Small intestine (tissue), 7 donors: ENCODE measurements around the gene FTHL17. TPM values are rescaled to one million over a fixed set of nuclear protein-coding genes. Genes with fewer than 3 reads are reported as not detected.

Source experiments
- DNase-seq, 2 donors: peaks; one replicate each; pipeline versions ENCODE4 v3.0.0 to v3.0.0-alpha.2; 2013
- FAIRE-seq: peaks from 2 replicates; lab custom pipeline; 2012; peaks lifted over from hg19 to GRCh38; lab: Jason Lieb, UNC
- H3K27ac ChIP-seq, 3 donors: one replicate each; pipeline ENCODE4 v1.5.1; 2013; ENCODE audit warnings: low read length in 2 of 3, mild to moderate bottlenecking in 2 of 3, control low read depth in 1 of 3, inconsistent platforms in 1 of 3, low read depth in 1 of 3, moderate library complexity in 1 of 3
- H3K27me3 ChIP-seq, 3 donors: one replicate each; pipeline ENCODE4 v1.6.1; 2013; ENCODE audit warnings: low read length in 3 of 3, inconsistent platforms in 1 of 3; ENCODE audit not compliant: control insufficient read depth in 3 of 3, insufficient read depth in 3 of 3
- H3K36me3 ChIP-seq, 3 donors: one replicate each; pipeline ENCODE4 v1.6.1; 2013; ENCODE audit warnings: low read length in 3 of 3, inconsistent platforms in 1 of 3, low read depth in 1 of 3, mild to moderate bottlenecking in 1 of 3, moderate library complexity in 1 of 3; ENCODE audit not compliant: control insufficient read depth in 3 of 3, insufficient read depth in 2 of 3
- H3K4me1 ChIP-seq, 3 donors: one replicate each; pipeline ENCODE4 v1.6.1; 2013; ENCODE audit warnings: low read length in 2 of 3, inconsistent platforms in 1 of 3, low read depth in 1 of 3, mild to moderate bottlenecking in 1 of 3, moderate library complexity in 1 of 3; ENCODE audit not compliant: control insufficient read depth in 3 of 3, insufficient read depth in 2 of 3
- H3K4me3 ChIP-seq, 3 donors: one replicate each; pipeline ENCODE4 v1.5.1; 2013; ENCODE audit warnings: low read length in 3 of 3, control low read depth in 1 of 3, inconsistent platforms in 1 of 3, low read depth in 1 of 3, mild to moderate bottlenecking in 1 of 3, moderate library complexity in 1 of 3
- H3K9me3 ChIP-seq, 2 donors: one replicate each; pipeline ENCODE4 v1.6.1; 2013; ENCODE audit warnings: low read depth in 1 of 2, low read length in 1 of 2; ENCODE audit not compliant: control insufficient read depth in 2 of 2, insufficient read depth in 1 of 2
- WGBS, 3 donors: extraction: QIAGEN DNeasy Blood & Tissue Kit; methylation state at CpG; one replicate each; pipeline ENCODE4 v1.1.7; 2013; 5-methylcytosine and 5-hydroxymethylcytosine counted together
- polyA plus RNA-seq, 4 donors: library from polyadenylated mRNA; stranded (reverse) in 3 of 4; unstranded in 1 of 4; fragments of 200-250 nt in 3 of 4; fragments of 120-200 nt in 1 of 4; gene quantifications; one replicate each; pipeline versions ENCODE4 v1.2.1 to v1.2.3, GENCODE V29; 2013
- donor health status: healthy with polysubstance abuse.
- donor health status: control.
- donor health status: control.
- donor health status: Bipolar disorder and iron deficiency.
- donor health status: healthy.

Gene FTHL17
- polyA plus RNA-seq, 4 donors, result not detected

- H3K4me3 ChIP-seq, result no peak overlapping the region
- H3K36me3 ChIP-seq, result no peaks in the 10 kb centered on the region
- DNase-seq, result no peak
- no peak overlapping the region for H3K27ac ChIP-seq
- 81 to 100% (median 86%) methylated on average over 1 of the region's 1 CpG for WGBS, 3 donors
- H3K4me1 ChIP-seq, result no peaks in the 10 kb centered on the region
- FAIRE-seq, result no peak
- H3K27me3 ChIP-seq, result no peaks in the 10 kb centered on the region
- H3K9me3 ChIP-seq, result peaks cover 0 to 2% of the 10 kb centered on the region in 2 donors
Measured at GRCh38 chrX:31024866-31025265, 47.0 kb downstream of the FTHL17 start.

- Histone ChIP-seq H3K9me3 (peaks cover 0 to 2% of the 10 kb centered on the region in 2 donors), H3K4me1 (no peaks in the 10 kb centered on the region), H3K27ac (no peak overlapping the region), H3K36me3 (no peaks in the 10 kb centered on the region), H3K27me3 (no peaks in the 10 kb centered on the region), H3K4me3 (no peak overlapping the region)
- WGBS, 3 donors, result 33 to 83% (median 59%) methylated on average over 2 of the region's 2 CpGs
- FAIRE-seq, result no peak
- peak in 1 of 2 donors; percentile 4 for DNase-seq
Measured at GRCh38 chrX:31021537-31021936, 50.3 kb downstream of the FTHL17 start.

Other genes starting within 250 kb of the FTHL17 start
- 10 to 100 TPM in 1 of 4 donors, 1 to 10 TPM in 3; 5.4 to 55.6 (median 7.8) TPM for gene TAB3, start 182.8 kb downstream of the FTHL17 start, polyA plus RNA-seq